NCI-H146 treated with DMSO at 0.1 percent for 48 hours (cell line): ENCODE measurements around the gene MGAT4A.

Source experiments
- DNase-seq: peaks from one replicate; lab custom pipeline; 2025; ENCODE audit not compliant: unreplicated experiment; lab: John Stamatoyannopoulos, UW

MGAT4A gene

DNA sequence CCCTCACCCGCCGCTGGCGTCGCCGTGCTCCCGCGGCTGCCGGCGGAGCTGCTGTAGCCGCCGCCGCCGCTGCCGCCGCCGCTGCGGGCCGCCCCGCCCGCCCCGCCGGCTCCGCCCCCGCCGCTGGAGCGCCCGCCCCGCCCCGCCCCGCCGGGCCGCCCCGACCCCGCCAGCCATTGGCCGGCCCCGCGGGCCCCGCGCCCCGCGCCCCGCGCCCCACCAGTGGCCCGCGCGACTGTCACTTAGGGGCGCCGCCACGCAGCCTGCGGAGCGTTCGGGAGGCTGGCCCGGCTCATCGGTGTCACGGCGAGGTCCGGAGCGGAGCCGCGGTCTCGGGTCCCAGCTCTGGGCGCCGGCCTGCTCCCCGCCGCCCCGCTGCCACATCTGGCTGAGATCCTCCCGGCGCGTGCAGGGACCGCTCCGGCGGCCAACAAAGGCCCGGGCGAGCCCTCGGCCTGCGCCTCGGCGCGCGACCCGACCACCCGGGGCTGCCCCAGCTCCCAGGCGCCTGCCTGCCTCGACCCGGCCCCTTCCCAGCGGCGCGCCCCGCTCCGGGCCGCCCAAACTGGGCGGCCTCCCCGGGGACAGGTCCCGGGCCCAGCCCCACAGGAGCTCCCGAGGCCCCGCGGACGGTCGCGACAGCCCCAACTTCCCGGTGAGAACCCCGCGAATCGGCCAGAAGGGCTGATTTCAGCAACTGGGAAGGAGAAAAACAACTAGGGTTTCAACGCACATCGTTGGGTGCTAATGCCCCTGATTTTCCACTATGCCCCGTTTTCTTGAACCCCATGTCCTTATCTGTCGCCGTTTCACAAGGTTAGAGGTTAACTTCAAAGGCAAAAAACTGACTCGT lies at the start of gene MGAT4A:
Gene MGAT4A, minus strand, starts transcription at position 92 of the 853 bp plus-strand sequence. CDS start 4,800 bp downstream, outside the sequence.
- no peak for DNase-seq

DNA sequence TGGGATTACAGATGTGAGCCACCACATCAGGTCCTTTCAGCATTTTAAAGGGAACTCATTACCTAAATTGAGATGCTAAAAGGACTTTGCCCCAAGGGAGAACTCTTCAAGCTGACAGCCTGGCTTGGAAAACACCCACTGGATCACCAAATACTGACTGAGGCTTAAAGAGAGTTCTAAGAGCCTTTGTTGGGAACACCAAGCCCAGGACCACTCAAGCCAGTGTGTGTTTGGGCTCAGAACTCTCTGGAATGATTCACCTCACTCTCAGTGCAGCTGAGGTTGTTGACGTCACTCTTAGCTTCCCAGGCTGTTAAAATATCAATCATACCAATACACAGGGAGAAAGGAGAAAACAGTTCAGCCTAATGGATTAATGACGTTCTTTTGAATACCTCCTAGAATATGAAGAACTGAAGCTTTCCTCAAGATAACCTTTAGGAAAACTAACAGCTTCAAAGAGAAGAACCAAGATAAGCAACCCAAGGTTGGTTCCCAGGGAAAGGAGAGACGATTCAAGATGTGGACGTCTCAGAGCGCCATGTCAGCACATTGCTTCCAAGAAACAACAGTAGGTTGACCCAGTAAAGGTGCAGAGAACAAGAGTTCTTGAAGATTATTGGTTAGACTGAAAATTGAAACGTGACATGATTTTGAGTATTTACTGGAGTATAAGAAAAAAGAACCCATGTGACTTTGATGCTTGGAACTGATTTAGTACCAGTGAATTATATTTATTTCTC lies 48.0 kb upstream of the MGAT4A start:
- no peak for DNase-seq

DNA sequence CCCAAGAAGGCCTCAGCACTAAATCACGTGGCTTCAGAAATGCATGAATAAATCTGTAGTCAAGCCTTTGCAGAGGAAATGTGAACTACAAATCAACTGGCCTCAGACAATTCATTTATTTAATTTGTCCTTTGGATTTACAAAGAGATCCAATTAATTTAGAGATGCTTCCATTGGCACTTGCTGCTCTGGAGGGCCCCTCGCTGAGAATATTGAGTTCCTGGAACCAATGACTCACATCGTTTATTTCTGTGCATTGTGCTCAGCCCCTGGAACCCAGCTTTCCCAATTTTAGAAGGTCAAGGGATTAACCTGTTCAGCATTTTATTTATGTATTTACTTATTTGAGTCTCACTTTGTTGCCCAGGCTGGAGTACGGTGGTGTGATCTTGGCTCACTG lies 47.2 kb upstream of the MGAT4A start:
- no peak for DNase-seq

DNA sequence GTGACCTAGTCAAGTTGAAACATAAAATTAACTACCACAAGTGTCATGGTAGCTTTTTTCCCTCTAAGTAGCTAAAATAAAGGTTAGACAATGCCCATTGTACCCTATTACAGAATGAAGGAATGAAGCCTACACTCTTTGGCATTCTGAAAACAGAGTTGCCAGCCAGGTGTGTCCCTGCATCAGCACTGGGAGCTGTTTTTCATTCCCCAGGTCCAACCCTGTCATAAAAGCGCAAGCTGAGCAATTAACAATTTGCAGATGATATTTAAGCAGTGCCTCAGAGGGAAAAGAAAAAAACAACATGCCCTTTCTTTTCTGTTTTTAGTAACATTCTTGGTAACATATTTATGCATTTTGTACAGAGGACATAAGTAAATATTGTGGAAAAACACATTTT lies 46.8 kb upstream of the MGAT4A start:
- no peak for DNase-seq

DNA sequence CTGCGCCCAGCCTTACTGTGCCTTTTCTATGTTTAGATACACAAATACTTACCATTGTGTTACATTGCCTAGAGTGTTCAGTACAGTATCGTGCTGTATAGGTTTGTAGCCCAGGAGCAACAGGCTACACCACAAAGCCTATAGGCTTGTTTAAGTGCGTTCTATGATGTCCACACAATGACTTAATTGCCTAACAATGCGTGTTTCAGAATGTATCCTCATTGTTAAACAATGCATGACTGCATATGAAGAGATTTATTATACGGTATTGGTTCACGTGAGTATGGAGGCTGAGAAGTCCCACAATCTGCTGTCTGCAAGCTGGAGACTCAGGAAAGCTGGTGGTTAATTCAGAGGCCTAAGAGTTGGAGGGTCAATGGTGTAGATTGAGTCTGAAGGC lies 46.1 kb upstream of the MGAT4A start:
- DNase-seq: no peak

DNA sequence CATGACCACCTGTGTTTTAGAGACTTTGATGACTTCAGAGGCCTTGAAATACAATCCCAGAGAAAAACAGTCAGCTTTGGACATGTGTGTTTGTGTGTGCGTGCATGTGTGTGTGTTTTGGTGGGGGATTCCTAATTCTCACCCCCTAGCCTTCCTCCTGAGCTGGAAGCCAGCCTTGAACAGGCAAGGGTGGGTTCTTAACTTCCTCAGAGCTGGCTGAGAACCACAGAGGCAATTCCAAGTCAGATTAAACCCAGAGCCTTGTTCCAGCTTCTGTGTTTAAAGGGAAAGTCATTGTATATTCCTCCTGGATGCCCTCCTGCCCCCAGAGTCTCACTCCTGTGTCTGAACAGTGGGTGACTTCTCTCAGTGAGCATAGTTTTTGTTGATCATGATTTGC lies 45.2 kb upstream of the MGAT4A start:
- no peak for DNase-seq

DNA sequence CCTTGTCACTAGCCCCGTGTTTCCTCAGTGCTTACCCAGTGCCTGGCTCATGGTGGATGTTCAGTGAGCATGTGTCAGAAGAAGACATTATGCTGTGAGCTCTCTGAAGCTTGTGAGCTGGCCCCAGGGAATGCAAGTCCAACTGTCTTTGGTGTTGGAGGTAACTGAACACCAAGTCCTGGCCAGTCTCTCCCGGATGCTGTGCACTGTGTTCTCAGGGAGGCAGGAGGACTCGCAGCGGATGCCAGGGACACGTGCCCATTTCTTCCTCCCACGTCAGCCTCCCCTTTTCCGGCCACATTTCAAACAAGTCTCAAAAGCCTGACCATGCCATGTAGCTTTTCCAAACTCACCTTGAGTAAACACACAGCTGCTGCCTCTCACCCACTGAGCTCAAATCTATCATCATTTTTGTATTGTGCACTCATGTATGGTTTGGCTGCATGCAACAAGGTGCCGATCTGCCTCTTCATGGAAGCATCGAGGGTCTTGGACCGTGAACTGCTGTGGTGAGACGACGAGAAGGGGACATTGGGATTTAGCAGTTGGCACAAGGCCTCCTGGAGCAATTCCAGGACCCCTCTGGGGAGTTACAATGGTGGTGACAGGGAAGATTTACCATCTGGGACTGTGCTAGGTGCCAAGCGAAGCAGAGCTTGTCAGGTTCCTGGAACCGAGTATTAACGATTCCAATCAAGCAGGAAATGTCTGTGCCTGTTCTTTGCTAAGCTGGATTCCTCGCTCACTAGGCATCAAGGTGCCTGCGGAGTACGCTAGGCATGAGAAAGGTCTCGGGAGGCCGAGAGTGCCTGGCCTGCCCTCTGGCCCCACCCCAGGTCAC lies 44.4 kb upstream of the MGAT4A start:
- no peak for DNase-seq

DNA sequence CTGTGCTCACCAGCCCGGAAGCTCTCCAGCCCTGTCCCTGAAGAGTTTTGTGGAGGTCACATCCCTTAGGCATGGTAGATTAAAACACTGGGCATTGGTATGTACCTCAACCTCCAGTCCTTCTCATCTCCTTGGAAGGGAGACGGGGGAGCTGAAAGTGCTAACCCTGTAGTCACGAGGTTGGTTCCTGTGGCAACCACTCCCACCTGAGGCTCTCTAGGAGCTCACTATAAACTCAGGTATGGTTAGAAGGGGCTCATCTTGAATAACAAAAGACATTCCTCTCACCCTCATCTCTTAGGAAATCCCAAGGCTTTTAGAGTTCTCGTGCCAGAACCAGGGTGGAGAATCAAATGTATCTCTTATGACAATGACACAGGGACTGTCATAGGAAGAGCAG lies 43.0 kb upstream of the MGAT4A start:
- DNase-seq: no peak

DNA sequence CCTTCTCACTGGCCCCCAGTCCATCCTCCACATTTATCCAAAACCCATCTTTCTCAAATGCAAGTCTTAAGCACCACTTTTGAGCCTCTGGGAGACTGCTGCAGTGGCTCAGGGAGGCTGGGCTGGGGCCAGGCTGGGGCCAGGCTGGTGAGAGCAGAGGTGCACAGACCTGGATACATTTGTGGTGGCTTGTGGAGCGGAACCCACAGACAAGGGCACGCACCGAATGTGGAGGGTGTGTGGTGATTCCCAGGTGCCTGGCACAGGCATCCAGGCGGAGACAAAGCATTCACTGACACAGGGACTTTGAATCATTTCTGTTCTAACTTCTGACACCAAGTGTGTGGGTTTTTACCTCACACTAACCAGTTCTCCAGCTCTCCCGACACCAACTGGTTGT lies 42.2 kb upstream of the MGAT4A start:
- no peak for DNase-seq

DNA sequence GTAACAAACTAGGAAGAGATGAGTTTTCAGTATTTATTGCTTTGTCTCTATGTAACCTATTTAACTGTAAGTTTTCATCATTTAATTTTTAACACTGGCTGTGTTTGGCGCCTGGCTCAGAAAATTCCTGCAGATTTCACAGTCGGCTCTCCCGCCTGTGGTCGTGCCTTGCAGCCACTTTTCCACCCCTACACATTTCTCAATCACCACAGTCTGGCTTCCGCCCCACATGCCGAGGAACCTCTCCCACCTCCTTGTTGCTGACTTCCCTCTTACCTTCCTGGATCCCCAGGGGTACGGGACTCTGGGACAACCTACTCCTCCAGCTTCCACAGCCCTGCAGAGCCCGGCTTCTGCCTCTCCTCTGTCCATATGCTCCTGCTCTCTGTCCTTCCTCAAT lies 41.6 kb upstream of the MGAT4A start:
- DNase-seq: no peak

DNA sequence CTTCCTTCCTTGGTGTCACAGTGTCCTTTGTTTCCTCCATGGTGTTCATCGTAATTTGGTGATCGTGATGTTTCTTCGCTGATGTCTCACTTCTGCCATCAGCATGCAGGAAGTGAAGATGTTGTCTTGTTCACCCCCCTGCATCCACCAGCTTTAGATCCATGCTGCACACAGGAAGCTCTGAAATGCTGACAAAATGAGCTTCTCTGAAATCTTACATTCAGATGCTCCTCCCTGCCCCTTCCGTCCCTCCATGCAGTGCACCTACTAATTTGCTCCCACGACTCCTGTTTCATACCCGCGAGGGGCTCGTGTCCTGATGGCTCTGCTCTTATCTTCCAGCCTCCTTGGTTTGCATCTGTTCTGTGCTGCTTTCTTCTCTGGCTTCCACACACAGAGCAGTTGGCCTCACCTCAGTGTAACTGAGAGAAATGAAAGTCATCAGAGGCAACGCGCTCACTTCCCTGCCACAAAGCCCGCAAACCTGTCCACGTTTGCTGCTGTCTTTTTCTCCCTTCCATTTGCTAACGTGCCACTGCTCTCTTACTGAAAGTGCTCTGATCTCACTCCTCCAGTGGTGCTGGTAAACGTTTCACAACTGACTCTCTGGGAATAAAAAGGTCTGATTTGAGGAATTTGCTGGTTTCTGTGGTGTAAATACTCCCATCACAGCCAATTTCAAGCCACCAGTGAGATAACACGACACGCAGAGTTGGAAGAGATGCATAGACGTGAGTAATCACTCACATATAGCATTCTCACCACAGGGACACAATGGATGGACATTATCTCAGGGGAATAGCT lies 41.0 kb upstream of the MGAT4A start:
- DNase-seq: no peak

DNA sequence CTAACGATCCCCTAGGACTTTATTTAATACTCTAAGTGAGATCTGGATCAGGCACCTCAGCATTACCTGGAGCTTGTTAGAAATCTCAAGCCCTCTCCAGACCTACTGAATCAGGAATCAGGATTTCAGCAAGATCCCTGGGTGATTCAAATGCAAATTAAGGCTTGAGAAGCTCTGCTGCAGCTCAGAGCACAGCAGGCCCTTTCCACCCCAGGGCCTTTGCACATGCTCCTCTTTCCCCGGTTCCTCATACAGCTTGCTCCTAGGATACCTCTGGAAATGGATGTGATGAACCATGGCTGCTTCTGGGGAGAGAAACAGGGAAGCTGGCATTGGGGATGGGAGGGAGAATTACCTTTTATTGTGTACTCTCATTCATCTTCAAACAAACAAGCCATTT lies 40.3 kb upstream of the MGAT4A start:
- no peak for DNase-seq

DNA sequence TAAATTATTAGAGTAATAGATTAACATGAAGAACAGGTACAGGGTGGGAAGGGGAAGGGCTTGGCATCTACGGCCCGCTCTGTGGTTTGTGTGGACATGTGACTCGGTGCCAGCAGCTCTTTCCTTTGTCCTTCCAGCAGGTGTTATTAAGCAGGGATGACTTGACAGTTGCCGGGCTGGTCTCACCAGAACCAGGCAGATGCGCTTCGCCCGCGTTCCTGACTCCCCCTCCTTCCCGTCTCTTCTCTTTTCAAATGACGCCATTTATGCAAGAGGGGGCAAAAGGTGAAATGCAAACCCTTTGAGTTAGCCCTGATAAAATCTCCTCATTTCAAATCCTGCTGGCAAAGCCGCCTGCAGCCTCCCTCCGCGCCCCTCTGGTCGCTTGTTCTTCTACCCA lies 38.9 kb upstream of the MGAT4A start:
- peak; percentile 94 for DNase-seq

DNA sequence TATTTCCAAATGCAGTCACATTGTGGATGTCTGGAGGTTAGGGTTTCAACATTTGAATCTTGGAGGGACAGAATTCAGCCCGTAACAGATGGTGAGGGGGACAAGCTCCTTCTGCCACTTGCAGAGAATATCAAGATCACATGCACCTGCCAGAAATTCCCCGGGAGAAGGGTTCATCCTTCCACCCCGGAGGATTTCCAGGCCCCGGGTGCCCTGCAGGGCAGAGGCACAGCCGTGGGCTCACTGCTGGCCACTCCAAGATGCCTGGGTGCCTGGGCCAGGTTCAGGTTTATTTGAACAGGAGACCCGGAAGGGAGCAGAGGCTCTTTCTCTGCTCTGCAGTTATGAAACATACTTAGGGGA lies 38.2 kb upstream of the MGAT4A start:
- no peak for DNase-seq

DNA sequence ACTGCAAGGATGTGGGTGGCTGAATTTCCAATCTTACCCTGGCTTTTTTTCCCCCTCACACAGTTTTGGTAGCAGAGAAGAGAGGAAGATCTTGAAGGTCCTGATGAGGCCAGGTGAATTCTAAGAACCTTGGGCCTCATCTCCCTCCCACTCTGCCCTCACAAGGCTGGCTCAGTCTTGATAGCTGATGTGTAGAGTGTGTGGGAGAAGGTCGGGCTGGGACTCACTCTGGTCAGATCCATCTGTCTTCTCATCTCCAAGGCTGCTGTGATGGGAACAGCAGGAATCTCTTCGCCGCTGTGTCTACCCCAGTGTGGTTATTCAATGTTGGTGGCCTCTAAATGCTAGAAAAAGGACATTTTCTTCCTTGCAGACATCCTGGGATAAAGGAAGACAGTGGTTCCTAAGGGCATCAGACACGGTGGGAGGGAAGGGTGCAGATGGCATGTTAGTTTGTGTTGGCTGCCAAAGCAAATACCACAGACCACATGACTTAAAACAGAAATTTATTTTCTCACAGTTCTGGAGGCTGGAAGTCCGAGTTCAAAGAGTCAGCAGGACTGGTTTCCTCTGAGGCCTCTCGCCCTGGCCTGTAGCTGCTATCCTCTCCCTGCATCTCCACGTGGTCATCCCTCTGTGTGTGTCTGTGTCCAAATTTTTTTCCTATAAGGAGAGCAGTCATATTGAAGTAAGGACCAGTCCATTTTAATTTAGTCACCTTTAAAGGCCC lies 37.6 kb upstream of the MGAT4A start:
- peak; percentile 7 for DNase-seq

DNA sequence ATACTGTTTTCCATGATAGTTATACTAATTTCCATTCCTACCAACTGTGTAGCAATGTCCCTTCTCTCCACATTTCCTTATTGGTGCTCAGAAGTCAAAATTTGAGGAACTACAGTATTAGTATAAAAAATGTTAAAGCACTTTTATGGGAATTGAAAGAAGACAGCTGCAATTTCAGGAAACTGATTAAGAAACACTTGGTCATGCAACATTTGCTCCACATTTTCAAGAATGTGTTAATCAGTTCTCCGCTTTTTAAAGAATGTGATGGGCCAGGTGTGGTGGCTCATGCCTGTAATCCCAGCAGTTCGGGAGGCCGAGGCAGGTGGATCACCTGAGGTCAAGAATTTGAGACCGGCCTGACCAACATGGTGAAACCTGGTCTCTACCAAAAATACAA lies 33.6 kb upstream of the MGAT4A start:
- no peak for DNase-seq

DNA sequence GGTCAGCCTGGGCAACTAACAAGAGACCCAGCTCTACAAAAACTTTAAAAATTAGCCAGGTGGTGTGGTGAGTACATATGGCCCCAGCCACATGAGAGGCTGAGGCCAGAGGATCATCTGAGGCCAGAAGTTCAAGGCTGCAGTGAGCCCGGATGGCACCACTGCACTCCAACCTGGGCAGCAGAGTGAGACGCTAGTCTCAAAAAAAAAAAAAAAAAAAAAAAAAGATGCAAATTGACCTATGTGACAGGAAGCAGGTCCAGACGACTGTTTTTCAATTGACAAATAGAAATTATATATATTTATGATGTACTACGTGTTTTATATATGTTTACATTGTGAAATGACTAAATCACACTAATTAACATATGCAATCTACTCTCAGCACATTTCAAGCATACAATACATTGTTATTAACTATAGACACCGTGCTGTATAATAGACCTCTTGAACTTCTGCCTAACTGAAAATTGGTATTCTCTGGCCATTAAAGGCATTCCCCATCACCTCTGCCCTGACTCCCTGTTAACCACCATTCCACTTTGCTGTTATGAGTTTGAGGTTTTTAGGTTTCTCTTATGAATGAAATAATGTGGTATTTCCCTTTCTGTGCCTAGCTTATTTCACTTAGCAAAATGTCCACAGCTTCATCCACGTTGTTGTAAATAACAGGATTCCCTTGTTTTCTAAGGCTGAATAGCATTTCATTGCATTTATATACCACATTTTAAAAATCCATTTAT lies 32.4 kb upstream of the MGAT4A start:
- DNase-seq: no peak

DNA sequence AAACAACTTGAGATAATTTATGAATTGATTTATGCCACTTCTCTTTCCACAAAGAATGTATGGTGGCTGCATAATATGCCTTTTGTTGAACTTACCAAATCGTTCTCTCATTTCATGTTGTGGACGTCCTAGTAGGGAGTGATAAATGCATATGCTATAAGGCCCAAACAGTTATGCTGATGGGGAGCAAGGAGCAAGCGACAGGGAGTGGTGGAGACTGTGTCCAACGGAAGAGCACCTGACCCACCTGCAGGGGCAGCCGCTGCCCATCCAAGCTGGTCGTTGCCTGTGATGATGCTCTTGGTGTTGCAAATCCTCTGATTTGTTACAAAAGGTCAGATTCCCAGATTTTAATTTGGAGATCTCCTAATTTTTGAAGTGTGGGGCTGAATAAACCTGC lies 31.0 kb upstream of the MGAT4A start:
- DNase-seq: no peak

DNA sequence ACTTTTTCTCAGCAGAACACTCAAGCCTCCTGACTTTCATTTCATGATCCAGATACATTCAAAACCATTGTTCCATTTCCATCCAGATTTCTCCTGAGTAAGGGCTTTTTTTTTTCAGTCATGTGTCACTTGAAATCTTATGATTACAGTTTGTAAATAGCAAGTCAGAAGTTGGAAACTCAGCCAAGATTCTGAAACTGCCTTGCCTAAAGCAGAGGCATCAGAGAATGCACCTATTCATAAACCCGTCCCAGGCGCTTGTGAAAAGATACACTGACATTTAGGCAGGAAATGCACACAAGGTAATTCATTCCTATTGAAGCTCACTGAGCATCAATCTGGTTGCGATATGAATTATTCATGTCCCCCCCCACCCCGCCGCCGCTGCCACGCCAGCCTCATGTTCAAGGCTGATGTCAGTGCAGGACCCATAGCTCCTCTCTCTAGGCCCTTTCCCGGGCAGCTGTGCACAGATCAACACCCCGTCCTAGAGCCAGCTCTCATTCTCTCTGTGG lies 30.4 kb upstream of the MGAT4A start:
- DNase-seq: no peak
